Colonic mucosa (tissue), 4 donors: ENCODE results near the gene FAAH. TPM values are rescaled to one million over a fixed set of nuclear protein-coding genes. Genes with fewer than 3 reads are reported as not detected.
"Not testable (repeated sequence)": the region's sequence is repeated elsewhere in the genome, so short reads cannot be mapped to it uniquely, and the experiment has no call there.

Experiments used
- DNase-seq: peaks from one replicate; pipeline ENCODE4 v3.0.0-alpha.2; 2020
- H3K27ac ChIP-seq: fragments of 200-600 bp; one replicate; pipeline ENCODE4 v1.8.0; 2021
- H3K27me3 ChIP-seq: fragments of 200-600 bp; one replicate; pipeline ENCODE4 v1.8.0; 2021
- H3K36me3 ChIP-seq: fragments of 200-600 bp; one replicate; pipeline ENCODE4 v1.8.0; 2021
- H3K4me1 ChIP-seq: fragments of 200-600 bp; one replicate; pipeline ENCODE4 v1.8.0; 2021; ENCODE audit warnings: mild to moderate bottlenecking
- H3K4me3 ChIP-seq: fragments of 200-600 bp; one replicate; pipeline ENCODE4 v1.8.0; 2021
- H3K9ac ChIP-seq, 2 donors: one replicate each; pipeline ENCODE4 v1.7.0; 2013; ENCODE audit warnings: control low read depth in 2 of 2, low read depth in 2 of 2, low read length in 2 of 2
- H3K9me3 ChIP-seq: fragments of 200-600 bp; one replicate; pipeline ENCODE4 v1.8.0; 2021
- intact Hi-C: fragments of 100-400 bp; cut with DNase I; formaldehyde crosslinking; loops from one replicate; pipeline ENCODE4 v1.14.1; 2022
- total RNA-seq, 2 donors: library from RNA; stranded (reverse); fragmentation: NEBNext Ultra II Directional in 1 of 2; extraction: Animal tissue kit (Norgen Biotek cat#: 25700) in 1 of 2; gene quantifications; one replicate each; pipeline ENCODE4 v1.2.1, GENCODE V29; 2021
- TF ChIP-seq, protein P1 (sequence below): fragments of 200-600 bp; IDR thresholded peaks from one replicate; pipeline ENCODE4 v1.8.0; 2022; ENCODE audit warnings: antibody characterized with exemption, mild to moderate bottlenecking
- donor health status: healthy.
- donor health status: DM: no; HTN: no; CAD: no.
- donor health status: DM: no; HTN: no; CAD: no.

Gene FAAH
- total RNA-seq, 2 donors from 2014 or later = 70.0 to 117 TPM

DNA sequence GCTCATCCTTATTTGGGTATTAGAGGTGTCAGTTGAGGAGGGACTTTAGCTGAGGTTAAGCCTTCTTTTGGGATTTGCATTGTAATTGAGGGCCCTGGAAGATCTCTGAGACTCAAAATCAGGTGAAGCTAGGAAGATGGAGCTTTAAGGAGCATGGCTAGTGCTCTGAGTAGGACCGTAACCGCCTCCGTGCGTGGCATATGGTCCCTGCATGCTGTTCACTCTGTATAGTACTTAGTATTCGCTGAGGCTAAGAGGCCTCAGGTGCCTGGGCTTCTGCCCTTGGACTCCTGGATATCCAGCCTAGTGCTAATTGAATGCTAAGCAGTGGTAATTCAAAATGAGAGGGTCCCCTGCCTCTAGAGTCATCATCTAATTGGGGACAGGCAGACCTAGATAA lies 31.0 kb upstream of the FAAH start:
- no peaks in the 10 kb centered on the region for H3K9me3 ChIP-seq
- TF ChIP-seq, protein P1, sequence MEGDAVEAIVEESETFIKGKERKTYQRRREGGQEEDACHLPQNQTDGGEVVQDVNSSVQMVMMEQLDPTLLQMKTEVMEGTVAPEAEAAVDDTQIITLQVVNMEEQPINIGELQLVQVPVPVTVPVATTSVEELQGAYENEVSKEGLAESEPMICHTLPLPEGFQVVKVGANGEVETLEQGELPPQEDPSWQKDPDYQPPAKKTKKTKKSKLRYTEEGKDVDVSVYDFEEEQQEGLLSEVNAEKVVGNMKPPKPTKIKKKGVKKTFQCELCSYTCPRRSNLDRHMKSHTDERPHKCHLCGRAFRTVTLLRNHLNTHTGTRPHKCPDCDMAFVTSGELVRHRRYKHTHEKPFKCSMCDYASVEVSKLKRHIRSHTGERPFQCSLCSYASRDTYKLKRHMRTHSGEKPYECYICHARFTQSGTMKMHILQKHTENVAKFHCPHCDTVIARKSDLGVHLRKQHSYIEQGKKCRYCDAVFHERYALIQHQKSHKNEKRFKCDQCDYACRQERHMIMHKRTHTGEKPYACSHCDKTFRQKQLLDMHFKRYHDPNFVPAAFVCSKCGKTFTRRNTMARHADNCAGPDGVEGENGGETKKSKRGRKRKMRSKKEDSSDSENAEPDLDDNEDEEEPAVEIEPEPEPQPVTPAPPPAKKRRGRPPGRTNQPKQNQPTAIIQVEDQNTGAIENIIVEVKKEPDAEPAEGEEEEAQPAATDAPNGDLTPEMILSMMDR = no peak
- DNase-seq = no peak
- H3K27ac ChIP-seq = no peak overlapping the region
- no peaks in the 10 kb centered on the region for H3K27me3 ChIP-seq
- no peaks in the 10 kb centered on the region for H3K4me1 ChIP-seq
- no peak overlapping the region for H3K4me3 ChIP-seq
- H3K9ac ChIP-seq = no peak overlapping the region
- intact Hi-C loops = no loop called here
- H3K36me3 ChIP-seq = peaks cover 4% of the 10 kb centered on the region

- Histone ChIP-seq H3K27me3 (no peaks in the 10 kb centered on the region), H3K36me3 (peaks cover 4% of the 10 kb centered on the region), H3K4me3 (no peak overlapping the region), H3K27ac (no peak overlapping the region), H3K9me3 (no peaks in the 10 kb centered on the region), H3K9ac (no peak overlapping the region), H3K4me1 (no peaks in the 10 kb centered on the region)
- intact Hi-C loops = no loop called here
- TF ChIP-seq, protein P1 = no peak
- no peak for DNase-seq
Measured at GRCh38 chr1:46364612-46365011, 29.5 kb upstream of the FAAH start.

DNA sequence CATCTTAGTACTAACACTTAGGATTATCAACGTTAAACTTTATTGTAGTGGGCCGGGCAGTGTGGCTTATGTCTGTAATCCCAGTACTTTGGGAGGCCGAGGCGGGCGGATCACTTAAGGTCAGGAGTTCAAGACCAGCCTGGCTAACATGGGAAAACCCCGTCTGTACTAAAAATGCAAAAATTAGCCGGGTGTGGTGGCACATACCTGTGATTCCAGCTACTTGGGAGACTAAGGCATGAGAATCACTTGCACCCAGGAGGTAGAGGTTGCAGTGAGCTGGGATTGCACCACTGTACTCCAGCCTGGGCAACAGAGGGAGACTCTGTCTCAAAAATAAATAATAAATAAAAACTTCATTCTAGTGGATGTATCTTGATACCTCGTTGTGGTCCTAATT lies 28.3 kb upstream of the FAAH start:
- H3K27ac ChIP-seq, H3K9ac ChIP-seq, H3K36me3 ChIP-seq, H3K4me1 ChIP-seq, H3K4me3 ChIP-seq, intact Hi-C loops, DNase-seq, H3K9me3 ChIP-seq, H3K27me3 ChIP-seq: not testable (repeated sequence)

- TF ChIP-seq, protein P1 = no peak
- Histone ChIP-seq H3K4me3 (no peak overlapping the region), H3K9me3 (no peaks in the 10 kb centered on the region), H3K36me3 (peaks cover 4% of the 10 kb centered on the region), H3K27me3 (no peaks in the 10 kb centered on the region), H3K27ac (no peak overlapping the region), H3K9ac (no peak overlapping the region), H3K4me1 (no peaks in the 10 kb centered on the region)
- no peak for DNase-seq
- intact Hi-C loops = no loop called here
Measured at GRCh38 chr1:46367072-46367471, 27.0 kb upstream of the FAAH start.

DNA sequence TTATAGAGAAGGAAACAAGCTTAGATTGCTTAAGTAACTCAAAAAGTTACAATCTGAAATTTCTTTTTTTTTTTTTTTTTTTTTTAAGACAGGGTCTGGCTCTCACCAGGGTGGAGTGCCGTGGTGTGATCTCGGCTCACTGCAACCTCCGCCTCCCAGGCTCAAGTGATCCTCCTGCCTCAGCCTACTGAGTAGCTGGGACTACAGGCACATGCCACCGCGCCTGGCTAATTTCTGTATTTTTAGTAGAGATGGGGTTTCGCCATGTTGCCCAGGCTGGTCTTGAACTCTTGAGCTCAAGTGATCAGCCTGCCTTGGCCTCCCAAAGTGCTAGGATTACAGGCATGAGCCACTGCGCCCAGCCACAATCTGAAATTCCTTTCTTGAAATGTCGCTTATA lies 26.4 kb upstream of the FAAH start:
- H3K27me3 ChIP-seq, intact Hi-C loops, DNase-seq, H3K9ac ChIP-seq, H3K4me3 ChIP-seq, H3K4me1 ChIP-seq, H3K27ac ChIP-seq, H3K9me3 ChIP-seq, H3K36me3 ChIP-seq: not testable (repeated sequence)

GRCh38 chr1:46368791-46369190 lies 25.3 kb upstream of the FAAH start:
- DNase-seq = no peak
- TF ChIP-seq, protein P1 = no peak
- H3K36me3 ChIP-seq = no peaks in the 10 kb centered on the region
- no peak overlapping the region for H3K27ac ChIP-seq
- H3K9ac ChIP-seq = no peak overlapping the region
- H3K4me1 ChIP-seq = no peaks in the 10 kb centered on the region
- intact Hi-C loops = no loop called here
- H3K9me3 ChIP-seq = no peaks in the 10 kb centered on the region
- H3K4me3 ChIP-seq = no peak overlapping the region
- no peaks in the 10 kb centered on the region for H3K27me3 ChIP-seq
